IMR-90 (cell line): Measurements from ENCODE around the gene MSI2. TPM values are rescaled to one million over a fixed set of nuclear protein-coding genes. Genes with fewer than 3 reads are reported as not detected.
A peak's percentile ranks its signal among the peaks of the same experiment; 100 is the strongest.

Experiments
- ATAC-seq: fragments of 200-7000 bp; cut with Tn5 transposase; 2 replicates; pipeline ENCODE4 v1.9.1; 2020; ENCODE audit warnings: low read depth, mild to moderate bottlenecking, moderate library complexity
- BruUV-seq: library from RNA; stranded (reverse); fragments of 400-500 nt; replicated peaks from 2 replicates; lab custom pipeline; 2021; lab: Mats Ljungman, UMichigan
- CTCF ChIA-PET: fragments of 300-600 bp; formaldehyde crosslinking; extraction: SDS; loops from one replicate; lab custom pipeline; 2021; ENCODE audit warnings: antibody characterized with exemption; lab: Yijun Ruan, JAX
- POLR2A ChIA-PET: fragments of 300-600 bp; sonication (Branson Sonifier 250); formaldehyde crosslinking; loops from one replicate; lab custom pipeline; 2022; ENCODE audit warnings: antibody characterized with exemption; ENCODE audit not compliant: unreplicated experiment; lab: Charles Lee
- DNase-seq: peaks from one replicate; pipeline ENCODE4 v3.0.0; 2013
- H2AFZ ChIP-seq: replicated peaks from 2 replicates; pipeline ENCODE3; 2013; ENCODE audit warnings: low read length, mild to moderate bottlenecking; ENCODE audit not compliant: poor library complexity
- H2AK5ac ChIP-seq: 2 replicates; pipeline ENCODE4 v1.6.1; 2013; ENCODE audit warnings: low read depth, low read length, inconsistent platforms
- H2AK9ac ChIP-seq: replicated peaks from 2 replicates; pipeline ENCODE3; 2013; ENCODE audit warnings: mild to moderate bottlenecking, low read depth, low read length, moderate library complexity; ENCODE audit not compliant: poor library complexity
- H2BK120ac ChIP-seq: 2 replicates; pipeline ENCODE4 v1.6.1; 2013; ENCODE audit warnings: low read depth, low read length, inconsistent platforms
- H2BK15ac ChIP-seq: 3 replicates; pipeline ENCODE4 v1.6.1; 2013; ENCODE audit warnings: low read depth, low read length, inconsistent platforms
- H2BK20ac ChIP-seq: 2 replicates; pipeline ENCODE4 v1.6.1; 2013; ENCODE audit warnings: low read depth, mild to moderate bottlenecking, inconsistent platforms, low read length, moderate library complexity
- H2BK5ac ChIP-seq: 2 replicates; pipeline ENCODE4 v1.6.1; 2013; ENCODE audit warnings: mild to moderate bottlenecking, low read depth, low read length, inconsistent platforms; ENCODE audit not compliant: poor library complexity, severe bottlenecking
- H3K14ac ChIP-seq: replicated peaks from 2 replicates; pipeline ENCODE4 v1.6.1; 2013; ENCODE audit warnings: low read depth, low read length, inconsistent platforms
- H3K18ac ChIP-seq: 2 replicates; pipeline ENCODE4 v1.6.1; 2013; ENCODE audit warnings: low read depth, low read length, control low read depth
- H3K23ac ChIP-seq: 2 replicates; pipeline ENCODE4 v1.6.1; 2013; ENCODE audit warnings: low read depth, low read length, inconsistent platforms
- H3K27ac ChIP-seq: 2 replicates; pipeline ENCODE4 v1.5.1; 2013; ENCODE audit warnings: mild to moderate bottlenecking, control low read depth, low read length; ENCODE audit not compliant: insufficient read depth
- H3K27me3 ChIP-seq: 2 replicates; pipeline ENCODE4 v1.6.1; 2013; ENCODE audit warnings: low read length; ENCODE audit not compliant: control insufficient read depth, insufficient read depth
- H3K36me3 ChIP-seq: 2 replicates; pipeline ENCODE4 v1.6.1; 2013; ENCODE audit warnings: low read length, mixed read lengths; ENCODE audit not compliant: control insufficient read depth, insufficient read depth
- H3K4ac ChIP-seq: 2 replicates; pipeline ENCODE4 v1.6.1; 2013; ENCODE audit warnings: low read depth, low read length, inconsistent platforms
- H3K4me1 ChIP-seq: 2 replicates; pipeline ENCODE4 v1.6.1; 2013; ENCODE audit warnings: low read length, mixed read lengths; ENCODE audit not compliant: control insufficient read depth, insufficient read depth
- H3K4me2 ChIP-seq: 2 replicates; pipeline ENCODE4 v1.6.1; 2013; ENCODE audit warnings: low read depth, mild to moderate bottlenecking, control low read depth, low read length, moderate library complexity
- H3K4me3 ChIP-seq: 2 replicates; pipeline ENCODE4 v1.5.1; 2013; ENCODE audit warnings: low read depth, mild to moderate bottlenecking, control low read depth, low read length, moderate library complexity; ENCODE audit not compliant: insufficient read depth
- H3K56ac ChIP-seq: 2 replicates; pipeline ENCODE4 v1.6.1; 2013; ENCODE audit warnings: low read length, inconsistent platforms; ENCODE audit not compliant: insufficient read depth; ENCODE audit errors: extremely low read depth
- H3K79me1 ChIP-seq, 2 experiments: 2 replicates each; pipeline ENCODE4 v1.6.1; 2013; ENCODE audit warnings: low read length in 2 of 2, inconsistent platforms in 1 of 2, low read depth in 1 of 2
- H3K9ac ChIP-seq: 2 replicates; pipeline ENCODE4 v1.6.1; 2013; ENCODE audit warnings: low read depth, low read length, control low read depth
- H3K9me1 ChIP-seq: 2 replicates; pipeline ENCODE4 v1.6.1; 2013; ENCODE audit warnings: low read length, inconsistent platforms; ENCODE audit not compliant: insufficient read depth
- H3K9me3 ChIP-seq: 2 replicates; pipeline ENCODE4 v1.6.1; 2013; ENCODE audit warnings: low read length; ENCODE audit not compliant: control insufficient read depth, insufficient read depth
- H4K20me1 ChIP-seq: 2 replicates; pipeline ENCODE4 v1.6.1; 2013; ENCODE audit warnings: low read length, inconsistent platforms; ENCODE audit not compliant: insufficient read depth
- H4K5ac ChIP-seq: 2 replicates; pipeline ENCODE4 v1.6.1; 2013; ENCODE audit warnings: mild to moderate bottlenecking, low read depth, low read length, control low read depth
- H4K8ac ChIP-seq, 2 experiments: 2 replicates each; pipeline ENCODE4 v1.6.1; 2013; ENCODE audit warnings: low read depth in 2 of 2, low read length in 2 of 2, control low read depth in 1 of 2, inconsistent platforms in 1 of 2
- H4K91ac ChIP-seq: 2 replicates; pipeline ENCODE4 v1.6.1; 2013; ENCODE audit warnings: low read depth, low read length, inconsistent platforms; ENCODE audit not compliant: insufficient read depth
- BHLHE40 ChIP-seq: fragments of 150-350 bp; IDR thresholded peaks from 2 replicates; pipeline ENCODE4 v1.6.1; 2016; ENCODE audit warnings: mild to moderate bottlenecking, low read depth, low read length
- CEBPB ChIP-seq: IDR thresholded peaks from 2 replicates; pipeline ENCODE4 v1.6.1; 2012; ENCODE audit warnings: low read depth, low read length, improper control_type of control experiment
- CHD1 ChIP-seq: IDR thresholded peaks from 2 replicates; pipeline ENCODE4 v1.6.1; 2012; ENCODE audit warnings: low read depth, low read length, improper control_type of control experiment
- CTCF ChIP-seq: conservative IDR thresholded peaks from 2 replicates; pipeline ENCODE4 v1.5.1; 2012; ENCODE audit warnings: mild to moderate bottlenecking, low read depth, low read length, improper control_type of control experiment
- FOS ChIP-seq: fragments of 150-350 bp; IDR thresholded peaks from 2 replicates; pipeline ENCODE4 v1.6.1; 2016; ENCODE audit warnings: low read depth, low read length
- MAFK ChIP-seq: IDR thresholded peaks from 2 replicates; pipeline ENCODE4 v1.6.1; 2012; ENCODE audit warnings: low read depth, low read length, improper control_type of control experiment
- MAZ ChIP-seq: IDR thresholded peaks from 2 replicates; pipeline ENCODE4 v1.6.1; 2012; ENCODE audit warnings: low read depth, mild to moderate bottlenecking, low read length, improper control_type of control experiment, moderate library complexity, borderline replicate concordance
- MXI1 ChIP-seq: IDR thresholded peaks from 2 replicates; pipeline ENCODE4 v1.6.1; 2012; ENCODE audit warnings: low read depth, mild to moderate bottlenecking, low read length, moderate library complexity, borderline replicate concordance
- NFE2L2 ChIP-seq: fragments of 150-350 bp; IDR thresholded peaks from 2 replicates; pipeline ENCODE4 v1.6.1; 2016; ENCODE audit warnings: low read depth, mild to moderate bottlenecking, low read length
- POLR2A ChIP-seq: IDR thresholded peaks from 2 replicates; pipeline ENCODE4 v1.6.1; 2012; ENCODE audit warnings: mild to moderate bottlenecking, low read depth, low read length
- RAD21 ChIP-seq: IDR thresholded peaks from 2 replicates; pipeline ENCODE4 v1.6.1; 2012; ENCODE audit warnings: low read length, improper control_type of control experiment
- RCOR1 ChIP-seq: IDR thresholded peaks from 2 replicates; pipeline ENCODE4 v1.6.1; 2012; ENCODE audit warnings: mild to moderate bottlenecking, low read length, improper control_type of control experiment; ENCODE audit not compliant: insufficient replicate concordance
- RFX5 ChIP-seq: IDR thresholded peaks from 2 replicates; pipeline ENCODE4 v1.8.0; 2012; ENCODE audit warnings: low read depth, mild to moderate bottlenecking, low read length, moderate library complexity
- SMC3 ChIP-seq: fragments of 150-350 bp; IDR thresholded peaks from 2 replicates; pipeline ENCODE4 v1.6.1; 2016; ENCODE audit warnings: low read depth, mild to moderate bottlenecking, antibody characterized with exemption, low read length, moderate library complexity
- USF2 ChIP-seq: fragments of 150-350 bp; IDR thresholded peaks from 2 replicates; pipeline ENCODE4 v1.6.1; 2017; ENCODE audit warnings: mild to moderate bottlenecking, antibody characterized with exemption, low read length, low read depth
- WGBS, 2 experiments: methylation state at CpG; one replicate each; pipeline versions ENCODE4 v1.1.5 to v1.1.7; 2013; ENCODE audit warnings: missing lambda C conversion rate in 2 of 2; ENCODE audit not compliant: insufficient read length in 1 of 2; ENCODE audit errors: extremely low coverage in 2 of 2; 5-methylcytosine and 5-hydroxymethylcytosine counted together
- dilution Hi-C: fragments of 300-500 bp; cut with HindIII; formaldehyde crosslinking; loops from one replicate; pipeline ENCODE4 v1.14.3; 2018; ENCODE audit warnings: low sequenced_read_pairs; ENCODE audit not compliant: unreplicated experiment
- in situ Hi-C: fragments of 300-500 bp; cut with MboI; formaldehyde crosslinking; loops from 3 replicates; pipeline ENCODE4 v1.14.3; 2019; ENCODE audit warnings: low sequenced_read_pairs, inconsistent platforms, mixed read lengths
- intact Hi-C: fragments of 100-400 bp; cut with micrococcal nuclease; formaldehyde crosslinking; loops from 2 replicates; pipeline ENCODE4 v1.10.0; 2022
- polyA plus RNA-seq, 3 experiments: library from polyadenylated mRNA; depleted of rRNA; stranded (reverse); fragments of >200 nt; gene quantifications; 2 replicates each; pipeline ENCODE4 v1.2.3, GENCODE V29; 2012; ENCODE audit warnings: low replicate concordance in 1 of 3
- total RNA-seq: library from RNA; depleted of rRNA; stranded (reverse); fragments of >200 nt; gene quantifications from 2 replicates; pipeline ENCODE4 v1.2.3, GENCODE V29; 2012
- TF ChIP-seq, protein P1 (sequence below): fragments of 150-350 bp; IDR thresholded peaks from 2 replicates; pipeline ENCODE4 v1.6.1; 2016; ENCODE audit warnings: low read depth, mild to moderate bottlenecking, low read length, moderate library complexity, borderline replicate concordance

Gene MSI2
- total and polyA plus RNA-seq, 2 of the 4 experiments (the other 2 are of a cell fraction): 13.0 to 16.0 TPM

- Histone ChIP-seq H2BK5ac (peak overlapping the region; percentile 66), H4K5ac (no peak overlapping the region), H3K36me3 (no peaks in the 10 kb centered on the region), H2AFZ (no peak overlapping the region), H3K14ac (peak overlapping the region; percentile 76; the same call in 1 of the 2 replicates), H2BK120ac (peak overlapping the region; percentile 70; the same call in 1 of the 2 replicates), H3K56ac (no peak overlapping the region), H3K27ac (no peak overlapping the region), H3K27me3 (no peaks in the 10 kb centered on the region), H4K91ac (peak overlapping the region; percentile 68; the same call in 1 of the 2 replicates), H3K4me2 (no peak overlapping the region), H3K4me1 (peaks cover 15% of the 10 kb centered on the region), H3K9me3 (no peaks in the 10 kb centered on the region), H3K9me1 (peaks cover 11% of the 10 kb centered on the region), H3K79me1 (no peaks in the 10 kb centered on the region), H2AK5ac (peak overlapping the region; percentile 76; the same call in 1 of the 2 replicates), H2BK20ac (peak overlapping the region; percentile 57; the same call in 1 of the 2 replicates), H2BK15ac (peak overlapping the region; percentile 12; the same call in 2 of the 3 replicates), H3K9ac (no peak overlapping the region), H3K4me3 (no peak overlapping the region), H4K20me1 (no peaks in the 10 kb centered on the region; the same call in 1 of the 2 replicates), H3K18ac (no peak overlapping the region), H3K23ac (no peak overlapping the region), H4K8ac (peak overlapping the region in 1 of 2 experiments; percentile 47; a peak in 1 of 4 replicates), H3K4ac (peak overlapping the region; percentile 83; the same call in 1 of the 2 replicates), H2AK9ac (peak overlapping the region; percentile 49)
- WGBS, 2 experiments: no CpG with 5 or more reads among the region's 2 CpGs
- in situ Hi-C loops: no loop called here
- dilution Hi-C loops: no loop called here
- intact Hi-C loops: loop anchor here (2.0 to 5.0 kb wide), 2 partner anchors 40 to 145 kb away; no protein-coding TSS in a partner anchor
- ATAC-seq (no peak), DNase-seq (no peak)
- ChIA-PET POLR2A (no interaction called here), CTCF (interaction anchor here (0.8 to 2.4 kb wide), 3 partner anchors 10 to 419 kb away, joined by 3 to 17 read pairs (median 3); no protein-coding TSS in a partner anchor)
- TF ChIP-seq CEBPB (no peak), NFE2L2 (no peak), MAFK (no peak), USF2 (no peak), POLR2A (no peak), RCOR1 (no peak), RAD21 (no peak), FOS (no peak), SMC3 (no peak), CTCF (no peak), CHD1 (no peak), MXI1 (no peak), MAZ (no peak), BHLHE40 (no peak), RFX5 (no peak)
- TF ChIP-seq, protein P1, sequence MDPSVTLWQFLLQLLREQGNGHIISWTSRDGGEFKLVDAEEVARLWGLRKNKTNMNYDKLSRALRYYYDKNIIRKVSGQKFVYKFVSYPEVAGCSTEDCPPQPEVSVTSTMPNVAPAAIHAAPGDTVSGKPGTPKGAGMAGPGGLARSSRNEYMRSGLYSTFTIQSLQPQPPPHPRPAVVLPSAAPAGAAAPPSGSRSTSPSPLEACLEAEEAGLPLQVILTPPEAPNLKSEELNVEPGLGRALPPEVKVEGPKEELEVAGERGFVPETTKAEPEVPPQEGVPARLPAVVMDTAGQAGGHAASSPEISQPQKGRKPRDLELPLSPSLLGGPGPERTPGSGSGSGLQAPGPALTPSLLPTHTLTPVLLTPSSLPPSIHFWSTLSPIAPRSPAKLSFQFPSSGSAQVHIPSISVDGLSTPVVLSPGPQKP: no peak
- no TSS peak for BruUV-seq
These were observed 405.7 kb downstream of the MSI2 start for GRCh38 chr17:57662041-57662440.
